T-helper 2 cell treated with Interferon-gamma antibody and Interleukin-4, amounts not matched to agents 100 ng/mL and 5 ng/mL, for 36 hours (primary cell): ENCODE measurements around the gene LTBP4. TPM values are rescaled to one million over a fixed set of nuclear protein-coding genes. Genes with fewer than 3 reads are reported as not detected.

Source experiments
- intact Hi-C: fragments of 100-400 bp; cut with micrococcal nuclease; formaldehyde crosslinking; loops from one replicate; pipeline ENCODE4 v1.15.1; 2023
- total RNA-seq: library from RNA; stranded (reverse); gene quantifications from 2 replicates; pipeline ENCODE4 v1.2.3, GENCODE V29; 2022

Gene LTBP4
- total RNA-seq, 1 donor from 2014 or later, result 52.0 TPM

GRCh38 chr19:40594255-40594654 lies 6.9 kb upstream of the LTBP4 start:
- intact Hi-C loops, result no loop called here

GRCh38 chr19:40594657-40595091 lies 6.5 kb upstream of the LTBP4 start:
- intact Hi-C loops, result no loop called here

- intact Hi-C loops, result no loop called here
These were observed 4.4 kb upstream of the LTBP4 start for GRCh38 chr19:40596608-40597328.

GRCh38 chr19:40597329-40597838 lies 3.8 kb upstream of the LTBP4 start:
- intact Hi-C loops, result no loop called here

GRCh38 chr19:40598121-40598917 lies 2.9 kb upstream of the LTBP4 start:
- intact Hi-C loops, result loop anchor here (1.0 to 2.0 kb wide), 5 partner anchors 22 to 294 kb away; partner anchors contain the start of genes BLVRB and SHKBP1

GRCh38 chr19:40598918-40599307 lies 2.3 kb upstream of the LTBP4 start:
- intact Hi-C loops, result loop anchor here (1.0 to 2.0 kb wide), 5 partner anchors 22 to 294 kb away; partner anchors contain the start of genes BLVRB and SHKBP1

GRCh38 chr19:40599331-40599901 lies 1.8 kb upstream of the LTBP4 start:
- intact Hi-C loops, result loop anchor here (2.0 kb wide), 4 partner anchors 23 to 295 kb away; partner anchors contain the start of genes BLVRB and SHKBP1

- intact Hi-C loops, result loop anchor here (2.0 kb wide), 4 partner anchors 23 to 295 kb away; partner anchors contain the start of genes BLVRB and SHKBP1
These were observed 1.1 kb upstream of the LTBP4 start for GRCh38 chr19:40599902-40600569.

GRCh38 chr19:40600570-40601133 lies 517 bp upstream of the LTBP4 start:
- intact Hi-C loops, result no loop called here

GRCh38 chr19:40603071-40603388 lies 1.9 kb downstream of the LTBP4 start:
- intact Hi-C loops, result no loop called here

GRCh38 chr19:40603389-40604170 lies 2.4 kb downstream of the LTBP4 start:
- intact Hi-C loops, result loop anchor here (2.0 kb wide), 1 partner anchor 159 kb away; the partner anchor contains the start of gene SERTAD3

GRCh38 chr19:40604171-40604646 lies 3.0 kb downstream of the LTBP4 start:
- intact Hi-C loops, result loop anchor here (2.0 kb wide), 1 partner anchor 159 kb away; the partner anchor contains the start of gene SERTAD3

GRCh38 chr19:40604647-40605215 lies 3.6 kb downstream of the LTBP4 start:
- intact Hi-C loops, result loop anchor here (1.0 to 2.0 kb wide), 2 partner anchors 10 to 160 kb away; partner anchors contain the start of gene SERTAD3

GRCh38 chr19:40605216-40605971 lies 4.2 kb downstream of the LTBP4 start:
- intact Hi-C loops, result loop anchor here (1.0 to 2.0 kb wide), 2 partner anchors 9 to 161 kb away; partner anchors contain the start of gene SERTAD3

GRCh38 chr19:40607311-40608239 lies 6.4 kb downstream of the LTBP4 start:
- intact Hi-C loops, result no loop called here

- intact Hi-C loops, result no loop called here
These were observed 7.1 kb downstream of the LTBP4 start for GRCh38 chr19:40608240-40608621.

GRCh38 chr19:40608957-40609356 lies 7.8 kb downstream of the LTBP4 start:
- intact Hi-C loops, result no loop called here
